Measurements from ENCODE around the gene MCC.

Gene MCC

GRCh38 chr5:113181853-113182490 lies 306.3 kb downstream of the MCC start:
- ChIA-PET POLR2A (no interaction called here), CTCF (interaction anchor here (0.6 kb wide), 1 partner anchor 123 kb away, joined by 5 read pairs; no protein-coding TSS in a partner anchor)
- TF ChIP-seq ZNF384 (IDR thresholded peaks at IDR 0.05) (no peak), LEF1 (IDR thresholded peaks at IDR 0.05; ENCODE audit: borderline replicate concordance) (no peak), SP1 (IDR thresholded peaks at IDR 0.05) (no peak), NFRKB (IDR thresholded peaks at IDR 0.05) (no peak), ARNT (IDR thresholded peaks at IDR 0.05) (no peak), FOXA1 (IDR thresholded peaks at IDR 0.05) (no peak), FOXM1 (IDR thresholded peaks at IDR 0.05; ENCODE audit: borderline replicate concordance) (no peak), CTBP1 (IDR thresholded peaks at IDR 0.05; ENCODE audit: borderline replicate concordance) (no peak), TARDBP (IDR thresholded peaks at IDR 0.05) (no peak), PKNOX1 (IDR thresholded peaks at IDR 0.05) (no peak), FOXK2 (IDR thresholded peaks at IDR 0.05) (no peak), HDGF (IDR thresholded peaks at IDR 0.05; ENCODE audit: borderline replicate concordance) (no peak), ELF4 (IDR thresholded peaks at IDR 0.05) (no peak), SUZ12 (IDR thresholded peaks at IDR 0.05) (no peak), L3MBTL2 (conservative IDR thresholded peaks at IDR 0.05) (no peak), BHLHE40 (IDR thresholded peaks at IDR 0.05; ENCODE audit: borderline replicate concordance) (no peak)
- DNase-seq (ENCODE audit: extremely low spot score): no peak

GRCh38 chr5:113181409-113181808 lies 306.8 kb downstream of the MCC start:
- ChIA-PET POLR2A (no interaction called here), CTCF (interaction anchor here (0.6 kb wide), 1 partner anchor 122 kb away, joined by 5 read pairs; no protein-coding TSS in a partner anchor)
- no peak for TF ChIP-seq LEF1 (IDR thresholded peaks at IDR 0.05; ENCODE audit: borderline replicate concordance)
- no peak for TF ChIP-seq ZNF384 (IDR thresholded peaks at IDR 0.05)
- TF ChIP-seq CTBP1 (IDR thresholded peaks at IDR 0.05; ENCODE audit: borderline replicate concordance): no peak
- no peak for DNase-seq (ENCODE audit: extremely low spot score)

GRCh38 chr5:113179156-113179555 lies 309.1 kb downstream of the MCC start:
- DNase-seq (ENCODE audit: extremely low spot score): no peak
- ChIA-PET POLR2A (no interaction called here), CTCF (no interaction called here)
- TF ChIP-seq NFRKB (IDR thresholded peaks at IDR 0.05) (no peak), TARDBP (IDR thresholded peaks at IDR 0.05) (no peak), PKNOX1 (IDR thresholded peaks at IDR 0.05) (no peak), FOXA1 (IDR thresholded peaks at IDR 0.05) (no peak)

GRCh38 chr5:113178073-113178779 lies 310.0 kb downstream of the MCC start:
- TF ChIP-seq BHLHE40 (IDR thresholded peaks at IDR 0.05; ENCODE audit: borderline replicate concordance) (no peak), ZNF384 (IDR thresholded peaks at IDR 0.05) (no peak), FOXK2 (IDR thresholded peaks at IDR 0.05) (no peak), CTBP1 (IDR thresholded peaks at IDR 0.05; ENCODE audit: borderline replicate concordance) (no peak), ARNT (IDR thresholded peaks at IDR 0.05) (no peak), FOXM1 (IDR thresholded peaks at IDR 0.05; ENCODE audit: borderline replicate concordance) (no peak), ELF4 (IDR thresholded peaks at IDR 0.05) (no peak), HDGF (IDR thresholded peaks at IDR 0.05; ENCODE audit: borderline replicate concordance) (no peak), FOXA1 (IDR thresholded peaks at IDR 0.05) (no peak), PKNOX1 (IDR thresholded peaks at IDR 0.05) (no peak), SUZ12 (IDR thresholded peaks at IDR 0.05) (no peak), TARDBP (IDR thresholded peaks at IDR 0.05) (no peak), NFRKB (IDR thresholded peaks at IDR 0.05) (no peak), SP1 (IDR thresholded peaks at IDR 0.05) (no peak), LEF1 (IDR thresholded peaks at IDR 0.05; ENCODE audit: borderline replicate concordance) (no peak), L3MBTL2 (conservative IDR thresholded peaks at IDR 0.05) (no peak)
- POLR2A ChIA-PET: no interaction called here
- CTCF ChIA-PET: no interaction called here
- no peak for DNase-seq (ENCODE audit: extremely low spot score)

- TF ChIP-seq ARNT (IDR thresholded peaks at IDR 0.05): no peak
- no peak for TF ChIP-seq TARDBP (IDR thresholded peaks at IDR 0.05)
- no peak for TF ChIP-seq SP1 (IDR thresholded peaks at IDR 0.05)
- ChIA-PET CTCF (no interaction called here), POLR2A (interaction anchor here (1.2 kb wide), 1 partner anchor 17 kb away, joined by 4 read pairs; no protein-coding TSS in a partner anchor)
- DNase-seq (ENCODE audit: extremely low spot score): no peak
These were observed 311.0 kb downstream of the MCC start for GRCh38 chr5:113177225-113177624.

- DNase-seq (ENCODE audit: extremely low spot score): no peak
- POLR2A ChIA-PET: interaction anchor here (1.2 kb wide), 1 partner anchor 17 kb away, joined by 4 read pairs; no protein-coding TSS in a partner anchor
- CTCF ChIA-PET: no interaction called here
- no peak for TF ChIP-seq ELF4 (IDR thresholded peaks at IDR 0.05)
- TF ChIP-seq PKNOX1 (IDR thresholded peaks at IDR 0.05): no peak
These were observed 311.5 kb downstream of the MCC start for GRCh38 chr5:113176734-113177133.
